Activated T-cell treated with anti-CD3 and anti-CD28 coated beads for 4 hours (primary cell): ENCODE results near the gene DPAGT1.

Experiments
- DNase-seq: peaks from one replicate; pipeline ENCODE4 v3.0.0-alpha.2; 2020

Gene DPAGT1

DNA sequence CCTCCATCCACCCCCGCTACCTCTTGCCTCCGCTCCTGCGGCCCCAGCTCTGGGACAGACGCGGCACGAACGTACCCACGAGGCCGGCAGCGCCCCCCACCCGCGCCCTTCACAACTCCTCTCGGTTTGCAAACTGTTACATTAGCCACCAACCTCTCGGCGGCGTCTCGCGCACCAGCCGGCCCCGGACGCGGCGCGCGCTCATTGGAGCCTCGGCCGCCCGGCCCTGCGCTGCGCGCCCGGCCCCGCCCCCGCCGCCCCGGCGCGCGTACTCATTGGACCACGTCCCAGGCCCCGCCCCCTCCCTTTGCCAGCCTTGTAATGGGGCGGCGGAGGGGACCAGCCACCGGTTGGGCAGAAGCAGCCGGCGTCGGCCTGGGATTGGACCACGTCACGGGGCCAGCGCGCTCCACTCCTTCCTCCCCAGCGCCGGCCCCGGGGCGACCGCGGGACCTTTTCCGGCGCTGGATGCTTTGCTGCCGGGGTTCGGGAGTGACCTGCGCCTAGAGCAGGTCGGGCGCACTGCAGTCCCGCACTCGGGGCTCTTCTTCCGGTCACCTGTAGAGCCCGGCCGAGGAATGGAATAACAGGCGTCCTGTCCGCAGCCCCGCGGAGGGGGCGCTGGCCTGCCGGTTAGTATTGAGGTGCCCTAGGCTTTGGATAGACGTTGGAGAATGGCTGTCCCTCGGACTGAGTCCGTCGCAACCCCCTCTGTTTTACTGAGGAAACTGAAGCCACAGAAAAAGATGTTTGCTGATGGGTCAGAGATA, 44.5 kb downstream of the DPAGT1 start, which contains the start of gene HYOU1:
Gene HYOU1 (minus strand): TSS at position 206 of the 770 bp plus-strand sequence. CDS start 1,045 bp downstream, outside the sequence.
- peak; percentile 96 for DNase-seq

DNA sequence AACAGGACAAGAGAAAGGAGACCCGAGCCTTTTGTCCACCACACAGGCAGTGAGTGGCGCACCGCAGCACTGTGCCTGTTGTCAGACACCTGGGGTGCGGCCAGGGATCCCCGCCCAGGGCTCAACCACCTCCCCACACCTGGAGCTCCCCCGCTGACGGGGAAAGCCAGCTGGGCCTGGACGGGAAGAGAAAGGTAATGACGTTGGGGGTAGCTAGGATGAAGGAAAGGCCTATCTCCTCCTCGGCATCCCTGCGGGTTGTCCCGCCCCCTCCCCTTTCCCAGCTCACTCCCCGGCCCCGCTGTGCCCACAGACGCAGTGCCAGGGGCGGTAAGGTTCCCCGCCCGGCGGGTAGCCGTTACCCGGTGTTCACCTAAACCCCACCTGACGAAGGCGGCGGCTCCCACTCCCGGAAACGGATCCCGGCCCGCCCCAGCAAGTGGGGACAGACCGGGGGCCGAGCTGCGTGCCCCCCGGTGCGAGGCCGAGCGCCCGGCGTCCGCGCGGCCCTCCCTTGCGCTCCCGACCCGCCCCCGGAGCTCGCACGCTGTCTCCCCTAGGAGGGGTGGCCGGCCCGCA, 45.1 kb downstream of the DPAGT1 start:
- peak; percentile 21 for DNase-seq

DNA sequence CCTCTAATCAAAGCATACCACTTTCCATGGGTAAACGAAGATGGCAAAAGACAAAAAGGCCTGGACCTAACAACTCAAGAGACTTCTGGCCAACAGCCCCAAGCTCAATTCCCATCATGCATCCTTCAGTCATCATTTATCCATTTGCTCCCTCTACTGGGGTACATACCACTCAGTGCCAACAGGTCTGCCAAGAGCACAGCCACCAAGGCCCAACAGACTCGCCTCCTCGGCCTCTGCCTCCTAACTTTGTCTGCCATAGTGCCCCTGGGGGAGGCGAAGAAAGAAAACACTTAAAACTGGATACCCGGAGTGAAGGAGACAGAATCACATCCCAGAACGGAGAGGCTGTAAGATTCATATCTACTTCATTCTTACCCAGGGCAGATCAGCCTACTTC, 45.8 kb downstream of the DPAGT1 start:
- no peak for DNase-seq

DNA sequence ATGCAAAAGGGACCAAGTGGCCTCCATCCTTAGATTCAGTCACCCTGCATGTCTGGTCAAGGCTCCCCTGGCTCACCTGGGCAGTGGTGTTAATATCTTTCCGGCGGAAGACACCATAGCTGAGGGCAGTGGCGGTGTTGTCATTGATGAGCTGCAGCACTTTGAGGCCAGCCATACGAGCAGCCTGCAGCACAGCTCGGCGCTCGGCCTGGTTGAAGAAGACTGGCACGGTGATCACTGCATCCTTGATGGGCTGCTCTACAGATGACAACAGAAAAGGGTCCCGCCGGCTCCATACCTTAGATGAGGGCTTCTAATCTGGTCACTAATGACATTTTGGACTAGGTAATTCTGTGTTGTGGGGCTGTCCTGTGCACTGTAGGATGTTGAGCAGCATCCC, 47.2 kb downstream of the DPAGT1 start:
- no peak for DNase-seq

DNA sequence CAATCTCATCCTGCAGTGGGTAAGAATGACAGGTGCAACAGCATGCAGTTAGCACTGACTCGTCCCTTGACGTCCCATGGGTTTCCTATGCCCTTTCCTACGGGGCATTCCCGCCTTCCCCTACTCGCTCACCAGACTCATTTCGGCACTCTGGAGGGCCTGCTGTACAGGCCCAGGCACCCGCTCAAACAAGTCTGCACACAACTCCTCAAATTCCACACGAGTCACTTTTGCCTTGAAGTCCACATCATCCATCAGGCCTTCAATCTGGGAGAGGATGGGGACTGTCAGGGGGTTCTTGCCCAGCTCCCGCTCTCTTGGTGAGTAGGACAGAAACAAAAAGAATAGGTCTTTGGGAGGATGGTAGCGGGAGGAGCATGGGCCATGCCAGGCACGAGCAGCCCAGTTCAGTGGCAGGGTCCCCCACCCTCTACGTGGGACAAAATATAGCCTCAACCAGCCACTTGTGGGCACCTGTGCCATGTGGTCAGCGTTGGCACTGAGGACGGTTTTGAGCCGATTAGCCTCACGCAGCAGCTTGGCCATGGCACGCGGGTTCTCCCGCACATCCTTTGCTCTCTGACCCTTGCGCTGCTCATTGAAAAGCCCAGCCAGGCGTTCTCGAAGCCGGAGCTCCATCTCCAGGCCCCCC, 49.4 kb downstream of the DPAGT1 start:
- DNase-seq = no peak

DNA sequence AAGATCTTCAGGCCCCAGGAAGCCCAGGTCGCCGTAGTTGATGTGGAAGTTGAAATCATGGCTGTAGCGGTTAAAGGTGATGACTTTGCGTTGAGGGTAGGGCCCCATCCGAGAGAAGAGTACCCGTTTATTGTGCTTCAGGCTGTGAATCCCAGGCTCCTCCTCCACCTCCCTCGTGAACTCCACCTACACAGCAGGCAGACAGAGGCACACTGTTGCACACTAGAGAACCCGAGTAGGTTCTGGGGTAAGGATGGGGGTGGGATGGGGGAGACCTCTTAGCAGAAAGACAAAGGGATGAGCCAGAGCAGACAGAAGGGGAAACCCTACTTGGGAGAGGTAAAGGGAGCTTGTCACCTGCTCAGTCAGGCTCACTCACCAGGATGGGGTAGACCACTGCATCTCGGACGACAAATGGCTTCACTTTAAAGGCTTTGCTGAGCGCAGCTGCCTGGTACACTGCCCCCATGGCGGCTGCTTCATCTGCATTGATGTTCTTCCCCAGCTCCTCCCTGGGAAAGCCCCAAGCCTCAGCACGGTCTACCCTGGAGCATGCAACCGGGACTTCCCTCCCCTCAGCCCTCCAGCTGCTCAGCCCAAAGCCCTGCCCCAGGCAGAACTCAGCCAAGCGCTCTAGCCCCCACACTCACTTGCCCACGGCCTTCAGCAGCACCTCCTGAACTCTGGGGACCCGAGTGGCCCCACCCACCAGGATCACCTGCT, 50.1 kb downstream of the DPAGT1 start:
- DNase-seq = no peak

DNA sequence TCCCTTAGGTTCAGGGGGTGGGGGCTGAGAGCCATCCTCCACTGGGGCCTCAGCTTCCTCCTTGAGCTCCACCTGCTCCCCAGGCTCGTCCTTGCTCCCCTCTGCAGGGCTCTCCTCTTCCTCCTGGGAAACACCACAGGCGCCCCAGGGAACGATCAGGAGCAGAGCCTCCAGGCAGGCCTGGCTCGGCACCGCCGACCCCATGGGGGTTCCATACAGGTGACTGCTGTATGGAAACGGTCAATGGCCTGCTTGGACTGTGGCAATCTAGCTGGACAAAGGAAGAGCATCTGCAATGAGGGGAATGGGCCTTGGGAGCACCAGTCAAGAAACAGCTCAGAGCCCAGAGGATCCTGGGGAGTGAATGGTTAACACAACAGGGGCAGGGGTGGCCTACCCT, 52.6 kb downstream of the DPAGT1 start:
- DNase-seq = no peak

DNA sequence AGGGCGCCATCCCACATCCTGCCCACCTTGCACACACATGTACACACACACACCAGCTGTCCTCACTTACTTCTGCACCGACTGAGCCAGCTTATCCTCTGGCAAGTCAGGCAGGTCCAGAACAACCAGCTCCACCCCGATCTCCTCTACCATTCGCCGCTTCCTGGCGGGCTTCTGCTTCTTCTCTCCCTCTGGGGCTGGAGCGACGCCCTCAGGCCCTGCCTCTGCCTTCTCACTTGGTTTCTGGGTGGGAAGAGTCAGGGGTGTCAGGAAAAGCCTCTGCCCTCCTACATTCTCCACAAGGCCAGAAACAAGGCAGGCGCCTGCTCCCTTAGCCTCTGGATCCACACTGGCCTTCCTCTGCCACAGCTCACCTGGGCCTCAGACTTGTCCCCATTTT, 53.0 kb downstream of the DPAGT1 start:
- no peak for DNase-seq

DNA sequence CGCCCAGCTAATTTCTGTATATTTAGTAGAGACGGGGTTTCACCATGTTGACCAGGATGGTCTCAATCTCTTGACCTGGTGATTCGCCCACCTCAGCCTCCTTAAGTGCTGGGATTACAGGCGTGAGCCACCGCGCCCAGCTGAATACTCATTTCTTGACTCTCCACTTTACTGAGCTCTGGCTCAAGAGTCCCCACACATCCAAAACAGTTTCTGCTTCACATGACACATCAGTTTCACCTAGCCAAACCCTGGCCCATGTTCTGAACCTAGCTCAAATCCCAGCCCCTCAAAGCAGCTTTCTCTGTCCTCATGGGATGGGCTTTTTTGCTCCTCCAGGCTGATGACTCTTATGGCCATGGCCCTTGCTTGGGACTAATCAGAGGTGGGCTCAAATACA, 54.4 kb downstream of the DPAGT1 start:
- no peak for DNase-seq
